Hepatocyte (in vitro differentiated cells): ENCODE measurements around the gene PEX26.

Source experiments
- CTCF ChIP-seq: fragments of 200-600 bp; sonication (generic); IDR thresholded peaks from 2 replicates; pipeline ENCODE4 v1.5.1; 2016; ENCODE audit warnings: antibody characterized with exemption, mild to moderate bottlenecking; ENCODE audit not compliant: poor library complexity
- EZH2 ChIP-seq: fragments of 200-600 bp; sonication (generic); IDR thresholded peaks from 2 replicates; pipeline ENCODE4 v1.6.1; 2016; ENCODE audit warnings: antibody characterized with exemption, mild to moderate bottlenecking, borderline replicate concordance
- EZH2phosphoT487 ChIP-seq: fragments of 200-600 bp; sonication (generic); IDR thresholded peaks from one replicate; pipeline ENCODE4 v1.6.1; 2018; ENCODE audit warnings: antibody characterized with exemption, mild to moderate bottlenecking, low read depth, moderate library complexity; ENCODE audit not compliant: unreplicated experiment, severe bottlenecking

GRCh38 chr22:18091478-18091877 is 13.7 kb downstream of the PEX26 start:
- TF ChIP-seq CTCF (no peak), EZH2 (no peak), EZH2phosphoT487 (no peak)
